WTC11 (cell line): ENCODE results near the gene STXBP2. TPM values are rescaled to one million over a fixed set of nuclear protein-coding genes. Genes with fewer than 3 reads are reported as not detected.

Experiments used
- ATAC-seq: fragments of 200-7000 bp; cut with Tn5 transposase; 2 replicates; pipeline ENCODE4 v1.10.0; 2021; ENCODE audit warnings: mild to moderate bottlenecking, moderate library complexity
- CTCF ChIA-PET: fragments of 300-600 bp; sonication (Branson Sonifier 250); formaldehyde crosslinking; loops from one replicate; lab custom pipeline; 2021; ENCODE audit warnings: antibody characterized with exemption; lab: Charles Lee
- POLR2A ChIA-PET: fragments of 350-600 bp; sonication (Branson Sonifier 250); formaldehyde crosslinking; loops from one replicate; lab custom pipeline; 2021; ENCODE audit warnings: antibody characterized with exemption; lab: Charles Lee
- DNase-seq: peaks from one replicate; pipeline ENCODE4 v3.0.0; 2021; ENCODE audit warnings: low spot score
- H3K27ac Mint-ChIP-seq: 2 replicates; pipeline ENCODE4 v1.8.0; 2021; ENCODE audit warnings: mixed read lengths
- H3K27me3 Mint-ChIP-seq: 2 replicates; pipeline ENCODE4 v1.8.0; 2021; ENCODE audit warnings: low read depth, mild to moderate bottlenecking, moderate library complexity, mixed read lengths
- H3K36me3 Mint-ChIP-seq: 2 replicates; pipeline ENCODE4 v1.8.0; 2021; ENCODE audit warnings: mixed read lengths
- H3K4me1 Mint-ChIP-seq: 2 replicates; pipeline ENCODE4 v1.8.0; 2022; ENCODE audit warnings: mixed read lengths
- H3K4me3 Mint-ChIP-seq: 2 replicates; pipeline ENCODE4 v1.8.0; 2021; ENCODE audit warnings: mild to moderate bottlenecking, moderate library complexity, mixed read lengths
- H3K9me3 Mint-ChIP-seq: 2 replicates; pipeline ENCODE4 v1.8.0; 2021; ENCODE audit warnings: mixed read lengths
- ATF2 ChIP-seq: sonication (generic); formaldehyde crosslinking; IDR thresholded peaks from 2 replicates; pipeline ENCODE4 v1.8.1; 2022; ENCODE audit warnings: low read depth, missing genetic modification reagents, borderline replicate concordance
- ATF6 ChIP-seq: sonication (generic); formaldehyde crosslinking; IDR thresholded peaks from 2 replicates; pipeline ENCODE4 v1.8.1; 2023; ENCODE audit warnings: mild to moderate bottlenecking, missing genetic modification reagents
- ELF4 ChIP-seq: sonication (generic); formaldehyde crosslinking; IDR thresholded peaks from 2 replicates; pipeline ENCODE4 v1.8.1; 2022; ENCODE audit warnings: low read depth, mild to moderate bottlenecking, moderate library complexity, missing genetic modification reagents
- ESRRA ChIP-seq: sonication (generic); formaldehyde crosslinking; IDR thresholded peaks from 2 replicates; pipeline ENCODE4 v1.8.1; 2022; ENCODE audit warnings: mild to moderate bottlenecking, missing genetic modification reagents, borderline replicate concordance
- ETV6 ChIP-seq: sonication (generic); formaldehyde crosslinking; IDR thresholded peaks from 2 replicates; pipeline ENCODE4 v1.8.1; 2022; ENCODE audit warnings: mild to moderate bottlenecking, missing genetic modification reagents
- FOXJ3 ChIP-seq: sonication (generic); formaldehyde crosslinking; IDR thresholded peaks from 2 replicates; pipeline ENCODE4 v1.9.0; 2021; ENCODE audit warnings: missing genetic modification reagents, mild to moderate bottlenecking, borderline replicate concordance
- FOXP1 ChIP-seq: sonication (generic); formaldehyde crosslinking; IDR thresholded peaks from 2 replicates; pipeline ENCODE4 v1.8.0; 2022; ENCODE audit warnings: missing genetic modification reagents, mild to moderate bottlenecking, moderate library complexity, borderline replicate concordance
- HMGXB4 ChIP-seq: sonication (generic); formaldehyde crosslinking; IDR thresholded peaks from 2 replicates; pipeline ENCODE4 v1.8.1; 2023; ENCODE audit warnings: mild to moderate bottlenecking, moderate library complexity, missing genetic modification reagents
- OVOL2 ChIP-seq: fragments of 250-450 bp; sonication (Bioruptor Pico); IDR thresholded peaks from 2 replicates; pipeline ENCODE4 v1.9.0; 2021; ENCODE audit warnings: mild to moderate bottlenecking, borderline replicate concordance
- PREB ChIP-seq: sonication (generic); formaldehyde crosslinking; IDR thresholded peaks from 2 replicates; pipeline ENCODE4 v1.8.1; 2022; ENCODE audit warnings: mild to moderate bottlenecking, missing genetic modification reagents, moderate library complexity, borderline replicate concordance
- SP1 ChIP-seq: sonication (generic); formaldehyde crosslinking; conservative IDR thresholded peaks from 2 replicates; pipeline ENCODE4 v1.8.1; 2022; ENCODE audit warnings: missing genetic modification reagents
- TCF7 ChIP-seq: sonication (generic); formaldehyde crosslinking; IDR thresholded peaks from 2 replicates; pipeline ENCODE4 v1.8.0; 2022; ENCODE audit warnings: mild to moderate bottlenecking, low read depth, missing genetic modification reagents, moderate library complexity
- TP53 ChIP-seq: sonication (generic); formaldehyde crosslinking; IDR thresholded peaks from 2 replicates; pipeline ENCODE4 v1.8.1; 2023; ENCODE audit warnings: mild to moderate bottlenecking, missing genetic modification reagents
- USF1 ChIP-seq: sonication (generic); formaldehyde crosslinking; IDR thresholded peaks from 2 replicates; pipeline ENCODE4 v1.8.0; 2022; ENCODE audit warnings: mild to moderate bottlenecking, missing genetic modification reagents
- ZNF138 ChIP-seq: sonication (generic); formaldehyde crosslinking; conservative IDR thresholded peaks from 2 replicates; pipeline ENCODE4 v1.8.1; 2022; ENCODE audit warnings: mild to moderate bottlenecking, moderate library complexity, missing genetic modification reagents
- ZNF219 ChIP-seq: sonication (generic); formaldehyde crosslinking; IDR thresholded peaks from 2 replicates; pipeline ENCODE4 v1.8.0; 2023; ENCODE audit warnings: missing genetic modification reagents, mild to moderate bottlenecking, borderline replicate concordance
- ZNF671 ChIP-seq: fragments of 250-450 bp; sonication (Bioruptor Pico); IDR thresholded peaks from 2 replicates; pipeline ENCODE4 v1.8.0; 2021; ENCODE audit warnings: mild to moderate bottlenecking
- total RNA-seq: library from RNA; stranded (reverse); gene quantifications from 3 replicates; pipeline ENCODE4 v1.2.3, GENCODE V29; 2021
- TF ChIP-seq, protein P1 (sequence below): sonication (generic); formaldehyde crosslinking; IDR thresholded peaks from 2 replicates; pipeline ENCODE4 v1.8.1; 2022; ENCODE audit warnings: mild to moderate bottlenecking, moderate library complexity, missing genetic modification reagents
- TF ChIP-seq, protein P2 (sequence below): fragments of 250-450 bp; sonication (Bioruptor Pico); IDR thresholded peaks from 2 replicates; pipeline ENCODE4 v1.9.0; 2021; ENCODE audit warnings: mild to moderate bottlenecking, borderline replicate concordance
- TF ChIP-seq, protein P3 (sequence below): sonication (generic); formaldehyde crosslinking; conservative IDR thresholded peaks from 2 replicates; pipeline ENCODE4 v1.8.1; 2023; ENCODE audit warnings: mild to moderate bottlenecking, low read depth, missing genetic modification reagents, moderate library complexity

Gene STXBP2
- total RNA-seq, 1 experiment from 2014 or later, result 68.9 TPM

GRCh38 chr19:7598180-7598579, 38.7 kb upstream of the STXBP2 start:
- H3K27me3 Mint-ChIP-seq, result peaks cover 17% of the 10 kb centered on the region
- CTCF ChIA-PET, result interaction anchor here (1.6 to 4.9 kb wide), 3 partner anchors 30 to 83 kb away, joined by 9 to 85 read pairs (median 24); partner anchors contain the start of gene TRAPPC5
- 0 out of 2 replicates have a peak overlapping the region, but pooled peaks have one; percentile 79 for H3K4me3 Mint-ChIP-seq
- ATAC-seq (no peak), DNase-seq (no peak)
- H3K36me3 Mint-ChIP-seq, result peaks cover 3% of the 10 kb centered on the region; the same call in 1 of the 2 replicates
- TF ChIP-seq ZNF219 (CRISPR knock-in tag) (no peak), ELF4 (no peak), ZNF138 (CRISPR knock-in tag) (no peak), ZNF671 (CRISPR knock-in tag) (no peak), PREB (no peak), OVOL2 (CRISPR knock-in tag) (no peak), USF1 (CRISPR knock-in tag) (no peak), SP1 (no peak), ESRRA (no peak), FOXP1 (no peak), ATF6 (no peak), HMGXB4 (CRISPR knock-in tag) (no peak), TP53 (CRISPR knock-in tag) (no peak), ETV6 (CRISPR knock-in tag) (no peak), TCF7 (CRISPR knock-in tag) (no peak), ATF2 (CRISPR knock-in tag) (no peak), FOXJ3 (CRISPR knock-in tag) (no peak)
- TF ChIP-seq, protein P1, sequence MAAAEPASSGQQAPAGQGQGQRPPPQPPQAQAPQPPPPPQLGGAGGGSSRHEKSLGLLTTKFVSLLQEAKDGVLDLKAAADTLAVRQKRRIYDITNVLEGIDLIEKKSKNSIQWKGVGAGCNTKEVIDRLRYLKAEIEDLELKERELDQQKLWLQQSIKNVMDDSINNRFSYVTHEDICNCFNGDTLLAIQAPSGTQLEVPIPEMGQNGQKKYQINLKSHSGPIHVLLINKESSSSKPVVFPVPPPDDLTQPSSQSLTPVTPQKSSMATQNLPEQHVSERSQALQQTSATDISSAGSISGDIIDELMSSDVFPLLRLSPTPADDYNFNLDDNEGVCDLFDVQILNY, result no peak
- TF ChIP-seq, protein P2, sequence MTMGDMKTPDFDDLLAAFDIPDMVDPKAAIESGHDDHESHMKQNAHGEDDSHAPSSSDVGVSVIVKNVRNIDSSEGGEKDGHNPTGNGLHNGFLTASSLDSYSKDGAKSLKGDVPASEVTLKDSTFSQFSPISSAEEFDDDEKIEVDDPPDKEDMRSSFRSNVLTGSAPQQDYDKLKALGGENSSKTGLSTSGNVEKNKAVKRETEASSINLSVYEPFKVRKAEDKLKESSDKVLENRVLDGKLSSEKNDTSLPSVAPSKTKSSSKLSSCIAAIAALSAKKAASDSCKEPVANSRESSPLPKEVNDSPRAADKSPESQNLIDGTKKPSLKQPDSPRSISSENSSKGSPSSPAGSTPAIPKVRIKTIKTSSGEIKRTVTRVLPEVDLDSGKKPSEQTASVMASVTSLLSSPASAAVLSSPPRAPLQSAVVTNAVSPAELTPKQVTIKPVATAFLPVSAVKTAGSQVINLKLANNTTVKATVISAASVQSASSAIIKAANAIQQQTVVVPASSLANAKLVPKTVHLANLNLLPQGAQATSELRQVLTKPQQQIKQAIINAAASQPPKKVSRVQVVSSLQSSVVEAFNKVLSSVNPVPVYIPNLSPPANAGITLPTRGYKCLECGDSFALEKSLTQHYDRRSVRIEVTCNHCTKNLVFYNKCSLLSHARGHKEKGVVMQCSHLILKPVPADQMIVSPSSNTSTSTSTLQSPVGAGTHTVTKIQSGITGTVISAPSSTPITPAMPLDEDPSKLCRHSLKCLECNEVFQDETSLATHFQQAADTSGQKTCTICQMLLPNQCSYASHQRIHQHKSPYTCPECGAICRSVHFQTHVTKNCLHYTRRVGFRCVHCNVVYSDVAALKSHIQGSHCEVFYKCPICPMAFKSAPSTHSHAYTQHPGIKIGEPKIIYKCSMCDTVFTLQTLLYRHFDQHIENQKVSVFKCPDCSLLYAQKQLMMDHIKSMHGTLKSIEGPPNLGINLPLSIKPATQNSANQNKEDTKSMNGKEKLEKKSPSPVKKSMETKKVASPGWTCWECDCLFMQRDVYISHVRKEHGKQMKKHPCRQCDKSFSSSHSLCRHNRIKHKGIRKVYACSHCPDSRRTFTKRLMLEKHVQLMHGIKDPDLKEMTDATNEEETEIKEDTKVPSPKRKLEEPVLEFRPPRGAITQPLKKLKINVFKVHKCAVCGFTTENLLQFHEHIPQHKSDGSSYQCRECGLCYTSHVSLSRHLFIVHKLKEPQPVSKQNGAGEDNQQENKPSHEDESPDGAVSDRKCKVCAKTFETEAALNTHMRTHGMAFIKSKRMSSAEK, result no peak
- TF ChIP-seq, protein P3, sequence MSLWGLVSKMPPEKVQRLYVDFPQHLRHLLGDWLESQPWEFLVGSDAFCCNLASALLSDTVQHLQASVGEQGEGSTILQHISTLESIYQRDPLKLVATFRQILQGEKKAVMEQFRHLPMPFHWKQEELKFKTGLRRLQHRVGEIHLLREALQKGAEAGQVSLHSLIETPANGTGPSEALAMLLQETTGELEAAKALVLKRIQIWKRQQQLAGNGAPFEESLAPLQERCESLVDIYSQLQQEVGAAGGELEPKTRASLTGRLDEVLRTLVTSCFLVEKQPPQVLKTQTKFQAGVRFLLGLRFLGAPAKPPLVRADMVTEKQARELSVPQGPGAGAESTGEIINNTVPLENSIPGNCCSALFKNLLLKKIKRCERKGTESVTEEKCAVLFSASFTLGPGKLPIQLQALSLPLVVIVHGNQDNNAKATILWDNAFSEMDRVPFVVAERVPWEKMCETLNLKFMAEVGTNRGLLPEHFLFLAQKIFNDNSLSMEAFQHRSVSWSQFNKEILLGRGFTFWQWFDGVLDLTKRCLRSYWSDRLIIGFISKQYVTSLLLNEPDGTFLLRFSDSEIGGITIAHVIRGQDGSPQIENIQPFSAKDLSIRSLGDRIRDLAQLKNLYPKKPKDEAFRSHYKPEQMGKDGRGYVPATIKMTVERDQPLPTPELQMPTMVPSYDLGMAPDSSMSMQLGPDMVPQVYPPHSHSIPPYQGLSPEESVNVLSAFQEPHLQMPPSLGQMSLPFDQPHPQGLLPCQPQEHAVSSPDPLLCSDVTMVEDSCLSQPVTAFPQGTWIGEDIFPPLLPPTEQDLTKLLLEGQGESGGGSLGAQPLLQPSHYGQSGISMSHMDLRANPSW (CRISPR knock-in tag), result no peak
- no peak overlapping the region for H3K27ac Mint-ChIP-seq
- H3K9me3 Mint-ChIP-seq, result no peaks in the 10 kb centered on the region
- POLR2A ChIA-PET, result no interaction called here
- peaks cover 27% of the 10 kb centered on the region for H3K4me1 Mint-ChIP-seq
